ENCODE results near the gene EML2.

GRCh38 chr19:45659096-45659729 is 20.0 kb upstream of the EML2 start:
- TF ChIP-seq CTCF (IDR thresholded peaks at IDR 0.05) (no peak), POLR2A (IDR thresholded peaks at IDR 0.05) (no peak)
